H9 (cell line): ENCODE results near the gene TTC29. TPM values are rescaled to one million over a fixed set of nuclear protein-coding genes. Genes with fewer than 3 reads are reported as not detected.

ENCODE experiments used
- DNase-seq: peaks from one replicate; pipeline ENCODE4 v3.0.0-alpha.2; 2017
- H2AFZ ChIP-seq: one replicate; pipeline ENCODE4 v1.6.1; 2013; ENCODE audit warnings: mild to moderate bottlenecking, low read length, control low read depth, moderate library complexity
- H2AK5ac ChIP-seq: 2 replicates; pipeline ENCODE4 v1.6.1; 2013; ENCODE audit warnings: low read length, control low read depth, mixed read lengths; ENCODE audit not compliant: insufficient read length
- H2BK120ac ChIP-seq: one replicate; pipeline ENCODE4 v1.6.1; 2013; ENCODE audit warnings: low read depth, mild to moderate bottlenecking, low read length, control low read depth, inconsistent platforms; ENCODE audit not compliant: poor library complexity, severe bottlenecking
- H2BK12ac ChIP-seq: 2 replicates; pipeline ENCODE4 v1.6.1; 2013; ENCODE audit warnings: low read length, control low read depth, mixed read lengths, low read depth; ENCODE audit not compliant: insufficient read length
- H2BK15ac ChIP-seq: 2 replicates; pipeline ENCODE4 v1.6.1; 2013; ENCODE audit warnings: low read depth, low read length, control low read depth
- H2BK20ac ChIP-seq: one replicate; pipeline ENCODE4 v1.6.1; 2013; ENCODE audit warnings: low read depth, mild to moderate bottlenecking, low read length, control low read depth, inconsistent platforms; ENCODE audit not compliant: poor library complexity, severe bottlenecking
- H2BK5ac ChIP-seq: 2 replicates; pipeline ENCODE4 v1.6.1; 2013; ENCODE audit warnings: low read length, control low read depth, mixed read lengths; ENCODE audit not compliant: insufficient read length
- H3K14ac ChIP-seq: 2 replicates; pipeline ENCODE4 v1.6.1; 2013; ENCODE audit warnings: low read length, control low read depth; ENCODE audit not compliant: insufficient read depth
- H3K18ac ChIP-seq: 2 replicates; pipeline ENCODE4 v1.6.1; 2013; ENCODE audit warnings: low read depth, mild to moderate bottlenecking, mixed read lengths, low read length, control low read depth; ENCODE audit not compliant: insufficient read length
- H3K23ac ChIP-seq: 2 replicates; pipeline ENCODE4 v1.6.1; 2013; ENCODE audit warnings: low read length, control low read depth, mixed read lengths, low read depth; ENCODE audit not compliant: insufficient read length
- H3K23me2 ChIP-seq: 2 replicates; pipeline ENCODE4 v1.6.1; 2013; ENCODE audit warnings: low read depth, mild to moderate bottlenecking, mixed read lengths, low read length, control low read depth; ENCODE audit not compliant: insufficient read length, poor library complexity, severe bottlenecking
- H3K27ac ChIP-seq: 2 replicates; pipeline ENCODE4 v1.5.1; 2013; ENCODE audit warnings: low read length, control low read depth, mixed read lengths, low read depth; ENCODE audit not compliant: insufficient read length
- H3K27me3 ChIP-seq: 2 replicates; pipeline ENCODE4 v1.6.1; 2013; ENCODE audit warnings: low read length, control low read depth, inconsistent platforms; ENCODE audit not compliant: insufficient read depth
- H3K4ac ChIP-seq: 2 replicates; pipeline ENCODE4 v1.6.1; 2013; ENCODE audit warnings: low read depth, mild to moderate bottlenecking, control low read depth, inconsistent platforms, low read length, moderate library complexity
- H3K4me1 ChIP-seq: 2 replicates; pipeline ENCODE4 v1.6.1; 2013; ENCODE audit warnings: low read length, control low read depth, inconsistent platforms; ENCODE audit not compliant: insufficient read depth
- H3K4me2 ChIP-seq: 2 replicates; pipeline ENCODE4 v1.6.1; 2013; ENCODE audit warnings: low read length, control low read depth, mixed read lengths; ENCODE audit not compliant: insufficient read length, insufficient read depth
- H3K56ac ChIP-seq: 2 replicates; pipeline ENCODE4 v1.6.1; 2013; ENCODE audit warnings: low read depth, mild to moderate bottlenecking, mixed read lengths, low read length, control low read depth; ENCODE audit not compliant: insufficient read length
- H3K79me1 ChIP-seq: 2 replicates; pipeline ENCODE4 v1.6.1; 2013; ENCODE audit warnings: low read depth, mild to moderate bottlenecking, moderate library complexity, low read length, control low read depth, inconsistent platforms; ENCODE audit not compliant: insufficient read depth, poor library complexity, severe bottlenecking
- H3K79me2 ChIP-seq: 2 replicates; pipeline ENCODE4 v1.6.1; 2013; ENCODE audit warnings: low read length, control low read depth, inconsistent platforms; ENCODE audit not compliant: insufficient read depth
- H3K9ac ChIP-seq: 2 replicates; pipeline ENCODE4 v1.6.1; 2013; ENCODE audit warnings: low read length, control low read depth, mixed read lengths; ENCODE audit not compliant: insufficient read length; ENCODE audit errors: extremely low read depth
- H3K9me3 ChIP-seq: one replicate; pipeline ENCODE4 v1.6.1; 2013; ENCODE audit warnings: low read depth, low read length, inconsistent platforms; ENCODE audit not compliant: control insufficient read depth
- H3T11ph ChIP-seq: one replicate; pipeline ENCODE4 v1.6.1; 2013; ENCODE audit warnings: mild to moderate bottlenecking, low read length, control low read depth, inconsistent platforms
- H4K20me1 ChIP-seq: one replicate; pipeline ENCODE4 v1.6.1; 2013; ENCODE audit not compliant: control insufficient read depth, insufficient read length, insufficient read depth
- H4K5ac ChIP-seq: 2 replicates; pipeline ENCODE4 v1.6.1; 2013; ENCODE audit warnings: low read depth, mild to moderate bottlenecking, mixed read lengths, low read length, control low read depth; ENCODE audit not compliant: insufficient read length
- H4K8ac ChIP-seq: replicated peaks from 2 replicates; pipeline ENCODE4 v1.6.1; 2013; ENCODE audit warnings: low read length, control low read depth, mixed read lengths, low read depth; ENCODE audit not compliant: insufficient read length
- H4K91ac ChIP-seq: 2 replicates; pipeline ENCODE4 v1.6.1; 2013; ENCODE audit warnings: low read depth, mild to moderate bottlenecking, moderate library complexity, mixed read lengths, low read length, control low read depth; ENCODE audit not compliant: insufficient read length
- H3K27ac Mint-ChIP-seq, 3 experiments: 2 replicates in 2 of 3; 3 replicates in 1 of 3; pipeline ENCODE4 v1.8.0; 2020 to 2021; ENCODE audit warnings: mixed read lengths in 3 of 3, mild to moderate bottlenecking in 1 of 3, moderate library complexity in 1 of 3
- H3K27me3 Mint-ChIP-seq: 2 replicates; pipeline ENCODE4 v1.8.0; 2021; ENCODE audit warnings: low read depth, mild to moderate bottlenecking, moderate library complexity, mixed read lengths
- H3K36me3 Mint-ChIP-seq, 3 experiments: 2 replicates in 2 of 3; 3 replicates in 1 of 3; pipeline ENCODE4 v1.8.0; 2020 to 2021; ENCODE audit warnings: low read depth in 3 of 3, mixed read lengths in 3 of 3; ENCODE audit not compliant: insufficient read depth in 1 of 3
- H3K4me1 Mint-ChIP-seq, 2 experiments: 2 replicates each; pipeline ENCODE4 v1.8.0; 2020; ENCODE audit warnings: mixed read lengths in 2 of 2
- H3K4me3 Mint-ChIP-seq, 2 experiments: 2 replicates in 1 of 2; 3 replicates in 1 of 2; pipeline ENCODE4 v1.8.0; 2020 to 2021; ENCODE audit warnings: mild to moderate bottlenecking in 2 of 2, mixed read lengths in 2 of 2, moderate library complexity in 1 of 2
- H3K9me3 Mint-ChIP-seq, 2 experiments: 2 replicates in 1 of 2; 3 replicates in 1 of 2; pipeline ENCODE4 v1.8.0; 2020; ENCODE audit warnings: mild to moderate bottlenecking in 2 of 2, mixed read lengths in 2 of 2, moderate library complexity in 1 of 2
- CTCF ChIP-seq: fragments of 200-600 bp; sonication (generic); conservative IDR thresholded peaks from 3 replicates; pipeline ENCODE4 v1.8.0; 2021; ENCODE audit warnings: antibody characterized with exemption, mild to moderate bottlenecking
- WGBS: extraction: QIAGEN DNeasy Blood & Tissue Kit; methylation state at CpG from one replicate; pipeline ENCODE4 v1.1.7; 2013; ENCODE audit warnings: missing lambda C conversion rate, low lambda C conversion rate, mixed read lengths; ENCODE audit not compliant: insufficient read length; ENCODE audit errors: extremely low coverage; 5-methylcytosine and 5-hydroxymethylcytosine counted together
- total RNA-seq: library from RNA; stranded (reverse); gene quantifications from 2 replicates; pipeline ENCODE4 v1.2.1, GENCODE V29; 2021

Gene TTC29
- total RNA-seq, 1 experiment from 2014 or later: not detected

GRCh38 chr4:146847345-146847744, 98.3 kb downstream of the TTC29 start:
- no peak overlapping the region for H3K9ac ChIP-seq
- no peak overlapping the region for H2BK20ac ChIP-seq
- H3T11ph ChIP-seq: no peak overlapping the region
- H4K5ac ChIP-seq: no peak overlapping the region
- WGBS: no CpG with 5 or more reads among the region's 5 CpGs
- H3K14ac ChIP-seq: no peak overlapping the region
- no peaks in the 10 kb centered on the region for H3K79me2 ChIP-seq
- no peak overlapping the region for H2BK120ac ChIP-seq
- no peak overlapping the region for H2BK12ac ChIP-seq
- H3K27ac Mint-ChIP-seq: no peak overlapping the region
- H3K4ac ChIP-seq: no peak overlapping the region
- no peaks in the 10 kb centered on the region for H4K20me1 ChIP-seq
- H3K27me3 Mint-ChIP-seq: no peaks in the 10 kb centered on the region
- H3K36me3 Mint-ChIP-seq: no peaks in the 10 kb centered on the region
- H3K23me2 ChIP-seq: no peaks in the 10 kb centered on the region
- no peaks in the 10 kb centered on the region for H3K79me1 ChIP-seq
- H2AFZ ChIP-seq: no peak overlapping the region
- no peak overlapping the region for H4K8ac ChIP-seq
- H3K18ac ChIP-seq: no peak overlapping the region
- H3K4me2 ChIP-seq: no peak overlapping the region
- no peak overlapping the region for H3K23ac ChIP-seq
- H3K27me3 ChIP-seq: no peaks in the 10 kb centered on the region
- no peak overlapping the region for H3K56ac ChIP-seq
- no peaks in the 10 kb centered on the region for H3K9me3 Mint-ChIP-seq
- no peak overlapping the region for H2BK15ac ChIP-seq
- no peak overlapping the region for H3K27ac ChIP-seq
- H2BK5ac ChIP-seq: no peak overlapping the region
- no peak overlapping the region for H2AK5ac ChIP-seq
- no peak overlapping the region for H4K91ac ChIP-seq
- H3K4me3 Mint-ChIP-seq: no peak overlapping the region
- TF ChIP-seq CTCF: no peak
- DNase-seq: no peak
- no peaks in the 10 kb centered on the region for H3K9me3 ChIP-seq
- H3K4me1 Mint-ChIP-seq: peaks cover 5 to 6% of the 10 kb centered on the region in 2 experiments
- H3K4me1 ChIP-seq: no peaks in the 10 kb centered on the region
